K562 (cell line): Measurements from ENCODE around the gene TIMM8A. TPM values are rescaled to one million over a fixed set of nuclear protein-coding genes. Genes with fewer than 3 reads are reported as not detected.

Source experiments
- BACH1 ChIP-seq: fragments of 200-800 bp; sonication (Bioruptor generic); IDR thresholded peaks from 2 replicates; pipeline ENCODE4 v1.6.1; 2016; ENCODE audit warnings: missing genetic modification characterization, missing compliant biosample characterization
- DIDO1 ChIP-seq: fragments of 450-650 bp; IDR thresholded peaks from 2 replicates; pipeline ENCODE4 v1.6.1; 2016; ENCODE audit warnings: low read depth, missing biosample characterization, missing genetic modification characterization
- ETS1 ChIP-seq: conservative IDR thresholded peaks from 2 replicates; pipeline ENCODE4 v1.6.1; 2011; ENCODE audit warnings: low read depth, mild to moderate bottlenecking, low read length; ENCODE audit not compliant: control insufficient read depth
- FOXP4 ChIP-seq: sonication (generic); formaldehyde crosslinking; IDR thresholded peaks from 2 replicates; pipeline ENCODE4 v1.8.0; 2022; ENCODE audit warnings: mild to moderate bottlenecking, missing genetic modification reagents, borderline replicate concordance
- GTF2A2 ChIP-seq: IDR thresholded peaks from 2 replicates; pipeline ENCODE4 v1.6.1; 2016; ENCODE audit warnings: mild to moderate bottlenecking, missing genetic modification characterization, missing compliant biosample characterization
- HBP1 ChIP-seq: fragments of 450-650 bp; formaldehyde crosslinking; IDR thresholded peaks from 2 replicates; pipeline ENCODE4 v1.4.0; 2022; ENCODE audit warnings: missing genetic modification characterization
- HNRNPK ChIP-seq: fragments of 200-400 bp; formaldehyde crosslinking; IDR thresholded peaks from one replicate; pipeline ENCODE4 v1.6.1; 2018; ENCODE audit warnings: mild to moderate bottlenecking, low read depth, low read length; ENCODE audit not compliant: poor library complexity, severe bottlenecking
- KLF10 ChIP-seq: fragments of 250-450 bp; sonication (Bioruptor Pico); IDR thresholded peaks from 2 replicates; pipeline ENCODE4 v1.6.1; 2021; ENCODE audit warnings: matching md5 sums
- MITF ChIP-seq: IDR thresholded peaks from 2 replicates; pipeline ENCODE4 v1.6.1; 2014; ENCODE audit warnings: antibody characterized with exemption
- MLX ChIP-seq, 2 experiments: fragments of 450-650 bp in 1 of 2; sonication (generic) in 1 of 2; formaldehyde crosslinking; conservative IDR thresholded peaks; 2 replicates each; pipeline versions ENCODE4 v1.4.0 to v1.8.1; 2020 to 2022; ENCODE audit warnings: mild to moderate bottlenecking in 1 of 2, missing genetic modification reagents in 1 of 2
- NFRKB ChIP-seq: fragments of 450-650 bp; IDR thresholded peaks from 2 replicates; pipeline ENCODE4 v1.6.1; 2016; ENCODE audit warnings: low read depth
- NRF1 ChIP-seq, 2 experiments: fragments of 450-650 bp; IDR thresholded peaks in 1 of 2; conservative IDR thresholded peaks in 1 of 2; 2 replicates each; pipeline ENCODE4 v1.6.1; 2014; ENCODE audit warnings: mild to moderate bottlenecking in 2 of 2
- PCBP1 ChIP-seq: fragments of 200-400 bp; formaldehyde crosslinking; IDR thresholded peaks from 2 replicates; pipeline ENCODE4 v1.6.1; 2018; ENCODE audit warnings: mild to moderate bottlenecking, low read depth, low read length; ENCODE audit not compliant: poor library complexity, severe bottlenecking
- RNF2 ChIP-seq: sonication (generic); IDR thresholded peaks from 2 replicates; pipeline ENCODE4 v1.6.1; 2016
- SRSF3 ChIP-seq: fragments of 200-400 bp; formaldehyde crosslinking; IDR thresholded peaks from 2 replicates; pipeline ENCODE4 v1.6.1; 2016; ENCODE audit warnings: mild to moderate bottlenecking, low read length, moderate library complexity; ENCODE audit not compliant: insufficient read depth
- TARDBP ChIP-seq: fragments of 450-650 bp; IDR thresholded peaks from 2 replicates; pipeline ENCODE4 v1.6.1; 2016
- ZNF224 ChIP-seq: sonication (generic); formaldehyde crosslinking; IDR thresholded peaks from 2 replicates; pipeline ENCODE4 v1.8.0; 2022; ENCODE audit warnings: mild to moderate bottlenecking, missing genetic modification reagents
- ZNF398 ChIP-seq: fragments of 250-450 bp; sonication (Bioruptor Pico); IDR thresholded peaks from 2 replicates; pipeline ENCODE4 v1.8.0; 2021; ENCODE audit warnings: moderate library complexity, mild to moderate bottlenecking, inconsistent platforms
- ZNF436 ChIP-seq: fragments of 250-450, 450-650 bp; sonication (Bioruptor Pico); formaldehyde crosslinking; IDR thresholded peaks from 2 replicates; pipeline ENCODE4 v1.7.0; 2020; ENCODE audit warnings: mild to moderate bottlenecking
- polyA plus RNA-seq, 8 experiments: library from polyadenylated mRNA; depleted of rRNA in 4 of 8; stranded (reverse) in 5 of 8; unstranded in 3 of 8; fragments of >200 nt; fragmentation: Nextera tagmentation in 2 of 8; fragmentation: Illumina TruSeq in 1 of 8; extraction: Ambion mirVana in 2 of 8; extraction: Trizol in 1 of 8; gene quantifications; 2 replicates each; pipeline versions ENCODE4 v1.2.1 to v1.2.3, GENCODE V29; 2011 to 2014; ENCODE audit warnings: inconsistent platforms in 1 of 8, missing spikeins in 1 of 8
- total RNA-seq, 7 experiments: library from RNA; depleted of rRNA in 6 of 7; stranded (reverse); fragments of >200 nt in 6 of 7; fragmentation: Illumina TruSeq in 2 of 7; extraction: Trizol in 2 of 7; gene quantifications; 2 replicates each; pipeline versions ENCODE4 v1.2.1 to v1.2.3, GENCODE V29; 2011 to 2021; ENCODE audit warnings: low replicate concordance in 1 of 7

Gene TIMM8A
- total and polyA plus RNA-seq, 9 of the 15 experiments (the other 6 are each of a cell fraction or from before 2014, with no cell fraction given) = 10.9 to 132 (median 41.1) TPM

- TF ChIP-seq MLX (CRISPR knock-in tag; conservative IDR thresholded peaks at IDR 0.05) (no peak), NFRKB (no peak), DIDO1 (tag) (no peak), BACH1 (tag) (no peak), ETS1 (no peak), ZNF398 (CRISPR knock-in tag) (no peak), ZNF436 (CRISPR knock-in tag) (no peak), NRF1 (conservative IDR thresholded peaks at IDR 0.05 in 1 of 2, IDR thresholded peaks at IDR 0.05 in 1 of 2) (peak; percentile 93 to 94), HBP1 (CRISPR knock-in tag) (no peak), FOXP4 (CRISPR knock-in tag) (no peak; the same call in 1 of the 2 replicates), GTF2A2 (no peak), TARDBP (no peak), ZNF224 (CRISPR knock-in tag) (no peak), PCBP1 (no peak), KLF10 (CRISPR knock-in tag) (no peak), SRSF3 (no peak), HNRNPK (no peak), RNF2 (no peak), MITF (no peak)
Observed at GRCh38 chrX:101348452-101349192, at the start of gene TIMM8A (continued).
